ENCODE data around the gene RLN2. TPM values are rescaled to one million over a fixed set of nuclear protein-coding genes. Genes with fewer than 3 reads are reported as not detected.

The RLN2 gene
- total RNA-seq, 3 donors from 2014 or later = 1.6 to 6.9 TPM; not detected in 1

GRCh38 chr9:5286262-5286661, 18.3 kb downstream of the RLN2 start:
- Histone ChIP-seq H3K4me1 (no peaks in the 10 kb centered on the region), H3K27ac (no peak overlapping the region), H3K9me3 (no peaks in the 10 kb centered on the region), H3K36me3 (no peaks in the 10 kb centered on the region), H3K27me3 (no peaks in the 10 kb centered on the region), H3K4me3 (no peak overlapping the region)
- no peak for TF ChIP-seq POLR2AphosphoS5 (IDR thresholded peaks at IDR 0.05)
- TF ChIP-seq CTCF (IDR thresholded peaks at IDR 0.05) = no peak
- no peak for TF ChIP-seq POLR2A (IDR thresholded peaks at IDR 0.05)
- no peak for DNase-seq (ENCODE audit: low spot score in 2 of 2)
- intact Hi-C loops (cut with DNase I; ENCODE audit: low total_unique reads) = no loop called here

- no peak for TF ChIP-seq CTCF (IDR thresholded peaks at IDR 0.05)
- no peak for TF ChIP-seq POLR2A (IDR thresholded peaks at IDR 0.05)
- no peak for TF ChIP-seq POLR2AphosphoS5 (IDR thresholded peaks at IDR 0.05)
- no peaks in the 10 kb centered on the region for H3K27me3 ChIP-seq
- no peaks in the 10 kb centered on the region for H3K36me3 ChIP-seq
- no peak overlapping the region for H3K4me3 ChIP-seq
- intact Hi-C loops (cut with DNase I; ENCODE audit: low total_unique reads) = no loop called here
- H3K4me1 ChIP-seq = no peaks in the 10 kb centered on the region
- H3K27ac ChIP-seq = no peak overlapping the region
- no peak for DNase-seq (ENCODE audit: low spot score in 2 of 2)
- H3K9me3 ChIP-seq = no peaks in the 10 kb centered on the region
Observed at GRCh38 chr9:5278486-5278885, 26.0 kb downstream of the RLN2 start.

GRCh38 chr9:5274770-5275169, 29.7 kb downstream of the RLN2 start:
- Histone ChIP-seq H3K4me1 (no peaks in the 10 kb centered on the region), H3K27ac (no peak overlapping the region), H3K4me3 (no peak overlapping the region), H3K36me3 (no peaks in the 10 kb centered on the region), H3K27me3 (no peaks in the 10 kb centered on the region), H3K9me3 (no peaks in the 10 kb centered on the region)
- intact Hi-C loops (cut with DNase I; ENCODE audit: low total_unique reads) = no loop called here
- no peak for TF ChIP-seq POLR2AphosphoS5 (IDR thresholded peaks at IDR 0.05)
- no peak for TF ChIP-seq POLR2A (IDR thresholded peaks at IDR 0.05)
- TF ChIP-seq CTCF (IDR thresholded peaks at IDR 0.05) = no peak
- DNase-seq (ENCODE audit: low spot score in 2 of 2) = no peak

- Histone ChIP-seq H3K4me3 (no peak overlapping the region), H3K36me3 (no peaks in the 10 kb centered on the region), H3K4me1 (no peaks in the 10 kb centered on the region), H3K27ac (peak overlapping the region in 1 of 2 donors; percentile 32), H3K9me3 (no peaks in the 10 kb centered on the region), H3K27me3 (no peaks in the 10 kb centered on the region)
- DNase-seq (ENCODE audit: low spot score in 2 of 2) = no peak
- intact Hi-C loops (cut with DNase I; ENCODE audit: low total_unique reads) = no loop called here
- TF ChIP-seq CTCF (IDR thresholded peaks at IDR 0.05) = no peak
- TF ChIP-seq POLR2A (IDR thresholded peaks at IDR 0.05) = no peak
- TF ChIP-seq POLR2AphosphoS5 (IDR thresholded peaks at IDR 0.05) = no peak
Observed at GRCh38 chr9:5269249-5269715, 35.2 kb downstream of the RLN2 start.

GRCh38 chr9:5265939-5266338, 38.6 kb downstream of the RLN2 start:
- H3K27me3 ChIP-seq = no peaks in the 10 kb centered on the region
- H3K4me1 ChIP-seq = no peaks in the 10 kb centered on the region
- TF ChIP-seq CTCF (IDR thresholded peaks at IDR 0.05) = no peak
- H3K27ac ChIP-seq = no peak overlapping the region
- H3K9me3 ChIP-seq = no peaks in the 10 kb centered on the region
- intact Hi-C loops (cut with DNase I; ENCODE audit: low total_unique reads) = no loop called here
- DNase-seq (ENCODE audit: low spot score in 2 of 2) = no peak
- H3K4me3 ChIP-seq = no peak overlapping the region
- H3K36me3 ChIP-seq = no peaks in the 10 kb centered on the region

Data from breast epithelium (tissue), 4 donors.